DND-41 (cell line): ENCODE data around the gene NUDT1.

Source experiments
- ATAC-seq: fragments of 200-7000 bp; cut with Tn5 transposase; 3 replicates; pipeline ENCODE4 v1.9.1; 2021; ENCODE audit warnings: low read depth; ENCODE audit not compliant: insufficient read depth
- DNase-seq: peaks from one replicate; pipeline ENCODE4 v3.0.0-alpha.2; 2020
- H2AFZ ChIP-seq: 2 replicates; pipeline ENCODE4 v1.6.0; 2012; ENCODE audit warnings: low read depth, low read length
- H3K27ac ChIP-seq: 2 replicates; pipeline ENCODE4 v1.5.1; 2012; ENCODE audit warnings: low read length, inconsistent platforms
- H3K27me3 ChIP-seq: fragments of 200-600 bp; sonication (generic); 2 replicates; pipeline ENCODE4 v1.6.0; 2012; ENCODE audit warnings: low read length, mild to moderate bottlenecking, inconsistent platforms; ENCODE audit not compliant: insufficient read depth, poor library complexity
- H3K36me3 ChIP-seq: 2 replicates; pipeline ENCODE4 v1.5.1; 2012; ENCODE audit warnings: low read length, inconsistent platforms; ENCODE audit not compliant: insufficient read depth
- H3K4me1 ChIP-seq: 2 replicates; pipeline ENCODE4 v1.5.1; 2012; ENCODE audit warnings: mild to moderate bottlenecking, low read length; ENCODE audit not compliant: insufficient read depth
- H3K4me2 ChIP-seq: 2 replicates; pipeline ENCODE4 v1.6.0; 2012; ENCODE audit warnings: mild to moderate bottlenecking, moderate library complexity, low read length, inconsistent platforms; ENCODE audit not compliant: insufficient read depth
- H3K4me3 ChIP-seq, 2 experiments: fragments of 200-600 bp in 1 of 2; shearing (Covaris generic) in 1 of 2; 2 replicates each; pipeline ENCODE4 v1.5.1; 2012 to 2016; ENCODE audit warnings: inconsistent platforms in 2 of 2, low read length in 2 of 2, mild to moderate bottlenecking in 2 of 2, low read depth in 1 of 2, moderate library complexity in 1 of 2
- H3K79me2 ChIP-seq: 2 replicates; pipeline ENCODE4 v1.6.0; 2012; ENCODE audit warnings: low read length, inconsistent platforms; ENCODE audit not compliant: insufficient read depth
- H3K9ac ChIP-seq: 2 replicates; pipeline ENCODE4 v1.6.0; 2012; ENCODE audit warnings: low read depth, mild to moderate bottlenecking, inconsistent platforms, low read length, moderate library complexity
- H3K9me3 ChIP-seq: 2 replicates; pipeline ENCODE4 v1.5.1; 2012; ENCODE audit warnings: low read length, moderate library complexity, mild to moderate bottlenecking, inconsistent platforms; ENCODE audit not compliant: insufficient read depth, severe bottlenecking
- H4K20me1 ChIP-seq: 2 replicates; pipeline ENCODE4 v1.6.0; 2012; ENCODE audit warnings: low read length; ENCODE audit not compliant: insufficient read depth
- EZH2 ChIP-seq: IDR thresholded peaks from 3 replicates; pipeline ENCODE4 v1.6.1; 2012; ENCODE audit warnings: borderline replicate concordance, low read depth, mild to moderate bottlenecking, moderate library complexity, low read length, inconsistent platforms; ENCODE audit not compliant: severe bottlenecking
- TF ChIP-seq, protein P1 (sequence below): IDR thresholded peaks from 2 replicates; pipeline ENCODE4 v1.5.1; 2012; ENCODE audit warnings: borderline replicate concordance, low read length, moderate library complexity, mild to moderate bottlenecking; ENCODE audit not compliant: poor library complexity, severe bottlenecking; ENCODE audit errors: extremely low read depth

Gene NUDT1

GRCh38 chr7:2217206-2217605, 24.8 kb upstream of the NUDT1 start:
- Histone ChIP-seq H3K27ac (no peak overlapping the region), H3K4me2 (no peak overlapping the region), H3K4me1 (no peaks in the 10 kb centered on the region), H3K4me3 (no peak overlapping the region), H3K27me3 (no peaks in the 10 kb centered on the region), H3K9ac (no peak overlapping the region), H3K9me3 (no peaks in the 10 kb centered on the region), H3K79me2 (peaks cover 10% of the 10 kb centered on the region; the same call in 1 of the 2 replicates), H4K20me1 (peaks cover 24% of the 10 kb centered on the region), H3K36me3 (peaks cover 95% of the 10 kb centered on the region), H2AFZ (no peak overlapping the region)
- DNase-seq (no peak), ATAC-seq (no peak)
- TF ChIP-seq, protein P1, sequence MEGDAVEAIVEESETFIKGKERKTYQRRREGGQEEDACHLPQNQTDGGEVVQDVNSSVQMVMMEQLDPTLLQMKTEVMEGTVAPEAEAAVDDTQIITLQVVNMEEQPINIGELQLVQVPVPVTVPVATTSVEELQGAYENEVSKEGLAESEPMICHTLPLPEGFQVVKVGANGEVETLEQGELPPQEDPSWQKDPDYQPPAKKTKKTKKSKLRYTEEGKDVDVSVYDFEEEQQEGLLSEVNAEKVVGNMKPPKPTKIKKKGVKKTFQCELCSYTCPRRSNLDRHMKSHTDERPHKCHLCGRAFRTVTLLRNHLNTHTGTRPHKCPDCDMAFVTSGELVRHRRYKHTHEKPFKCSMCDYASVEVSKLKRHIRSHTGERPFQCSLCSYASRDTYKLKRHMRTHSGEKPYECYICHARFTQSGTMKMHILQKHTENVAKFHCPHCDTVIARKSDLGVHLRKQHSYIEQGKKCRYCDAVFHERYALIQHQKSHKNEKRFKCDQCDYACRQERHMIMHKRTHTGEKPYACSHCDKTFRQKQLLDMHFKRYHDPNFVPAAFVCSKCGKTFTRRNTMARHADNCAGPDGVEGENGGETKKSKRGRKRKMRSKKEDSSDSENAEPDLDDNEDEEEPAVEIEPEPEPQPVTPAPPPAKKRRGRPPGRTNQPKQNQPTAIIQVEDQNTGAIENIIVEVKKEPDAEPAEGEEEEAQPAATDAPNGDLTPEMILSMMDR = no peak
- no peak for TF ChIP-seq EZH2

GRCh38 chr7:2217716-2218443, 24.1 kb upstream of the NUDT1 start:
- Histone ChIP-seq H3K9me3 (no peaks in the 10 kb centered on the region), H3K36me3 (peaks cover 95% of the 10 kb centered on the region), H4K20me1 (peaks cover 28% of the 10 kb centered on the region), H3K9ac (no peak overlapping the region), H2AFZ (no peak overlapping the region), H3K4me2 (no peak overlapping the region), H3K27me3 (no peaks in the 10 kb centered on the region), H3K4me3 (no peak overlapping the region), H3K4me1 (no peaks in the 10 kb centered on the region), H3K27ac (no peak overlapping the region), H3K79me2 (peaks cover 10% of the 10 kb centered on the region; the same call in 1 of the 2 replicates)
- ATAC-seq (no peak), DNase-seq (no peak)
- TF ChIP-seq EZH2 = no peak
- TF ChIP-seq, protein P1 = no peak

- H2AFZ ChIP-seq = no peak overlapping the region
- H3K4me3 ChIP-seq = no peak overlapping the region
- H3K9ac ChIP-seq = no peak overlapping the region
- H3K36me3 ChIP-seq = peaks cover 95% of the 10 kb centered on the region
- H3K4me2 ChIP-seq = no peak overlapping the region
- ATAC-seq (no peak), DNase-seq (no peak)
- peaks cover 10% of the 10 kb centered on the region; the same call in 1 of the 2 replicates for H3K79me2 ChIP-seq
- peaks cover 28% of the 10 kb centered on the region for H4K20me1 ChIP-seq
- H3K4me1 ChIP-seq = no peaks in the 10 kb centered on the region
- H3K9me3 ChIP-seq = no peaks in the 10 kb centered on the region
- TF ChIP-seq EZH2 = no peak
- TF ChIP-seq, protein P1 = no peak
- H3K27me3 ChIP-seq = no peaks in the 10 kb centered on the region
- H3K27ac ChIP-seq = no peak overlapping the region
These were observed 23.6 kb upstream of the NUDT1 start for GRCh38 chr7:2218444-2218785.
